Measurements from ENCODE around the gene RFX2. TPM values are rescaled to one million over a fixed set of nuclear protein-coding genes. Genes with fewer than 3 reads are reported as not detected.

RFX2 gene
- total and polyA plus RNA-seq, 10 of the 15 experiments (the other 5 are each of a cell fraction or from before 2014, with no cell fraction given) = 3.2 to 9.8 (median 4.7) TPM

- DNase-seq (ENCODE audit: low read depth, low spot score) = no peak
These were observed 146.4 kb downstream of the RFX2 start for GRCh38 chr19:5963855-5964254.

More at GRCh38 chr19:5963855-5964254, 146.4 kb downstream of the RFX2 start:
- Histone ChIP-seq H3K9ac (ENCODE audit: control insufficient read depth, insufficient read depth, low read length) (no peak overlapping the region), H2AFZ (ENCODE audit: control insufficient read depth, low read depth, low read length) (no peak overlapping the region), H3K4me3 (no peak overlapping the region), H3K9me3 (replicated peaks; ENCODE audit: control insufficient read depth, insufficient read depth, low read length) (no peaks in the 10 kb centered on the region), H3K27ac (ENCODE audit: control insufficient read depth, insufficient read depth) (no peak overlapping the region), H3K4me1 (ENCODE audit: control insufficient read depth, insufficient read depth, low read length) (peaks cover 26% of the 10 kb centered on the region), H3K79me2 (ENCODE audit: control insufficient read depth, insufficient read depth, low read length) (peaks cover 89% of the 10 kb centered on the region), H3K36me3 (ENCODE audit: control insufficient read depth in 2 of 2, insufficient read depth in 2 of 2, low read length in 1 of 2) (peaks cover 3 to 8% of the 10 kb centered on the region in 2 experiments), H3K27me3 (replicated peaks in 1 of 2; ENCODE audit: control insufficient read depth in 2 of 2, insufficient read depth in 2 of 2, low read length in 1 of 2) (no peaks in the 10 kb centered on the region), H3K4me2 (ENCODE audit: control insufficient read depth, insufficient read depth) (no peak overlapping the region), H4K20me1 (ENCODE audit: control insufficient read depth, insufficient read depth) (peaks cover 39% of the 10 kb centered on the region)
- ChIA-PET CTCF (interaction anchor here (0.6 kb wide), 1 partner anchor 84 kb away, joined by 3 read pairs; no protein-coding TSS in a partner anchor), SMC1A (ENCODE audit: uncharacterized antibody, unreplicated experiment) (no interaction called here), RAD21 (ENCODE audit: unreplicated experiment) (no interaction called here), POLR2A (no interaction called here)
- 93% methylated on average over 7 of the region's 7 CpGs for WGBS (ENCODE audit: insufficient coverage, insufficient replicate concordance, low lambda C conversion rate, missing lambda C conversion rate)
- in situ Hi-C loops (cut with MboI) (no loop called here), intact Hi-C loops (cut with micrococcal nuclease; ENCODE audit: unreplicated experiment) (no loop called here)
- no peak for FAIRE-seq
- TF ChIP-seq CHD4 (IDR thresholded peaks at IDR 0.05) (no peak), PML (IDR thresholded peaks at IDR 0.05; ENCODE audit: low read length) (no peak), NFYB (IDR thresholded peaks at IDR 0.05; ENCODE audit: insufficient read depth, low read depth, low read length) (no peak), YY1 (IDR thresholded peaks at IDR 0.05; ENCODE audit: low read depth, low read length) (no peak), TCF7 (IDR thresholded peaks at IDR 0.05; ENCODE audit: borderline replicate concordance) (no peak), CREM (IDR thresholded peaks at IDR 0.05; ENCODE audit: low read depth) (no peak), CBX3 (IDR thresholded peaks at IDR 0.05; ENCODE audit: borderline replicate concordance, low read depth) (no peak), HDAC6 (IDR thresholded peaks at IDR 0.05; ENCODE audit: unreplicated experiment) (no peak), SREBF2 (IDR thresholded peaks at IDR 0.05; ENCODE audit: low read length) (no peak), ZNF24 (IDR thresholded peaks at IDR 0.05) (no peak), SRF (IDR thresholded peaks at IDR 0.05; ENCODE audit: low read depth in 2 of 2, low read length in 2 of 2) (no peak), GABPA (IDR thresholded peaks at IDR 0.05; ENCODE audit: low read depth) (no peak), MTA3 (IDR thresholded peaks at IDR 0.05; ENCODE audit: borderline replicate concordance, low read length) (no peak), RELA (IDR thresholded peaks at IDR 0.05; ENCODE audit: borderline replicate concordance, partially characterized antibody) (no peak)
- TF ChIP-seq, protein P1, sequence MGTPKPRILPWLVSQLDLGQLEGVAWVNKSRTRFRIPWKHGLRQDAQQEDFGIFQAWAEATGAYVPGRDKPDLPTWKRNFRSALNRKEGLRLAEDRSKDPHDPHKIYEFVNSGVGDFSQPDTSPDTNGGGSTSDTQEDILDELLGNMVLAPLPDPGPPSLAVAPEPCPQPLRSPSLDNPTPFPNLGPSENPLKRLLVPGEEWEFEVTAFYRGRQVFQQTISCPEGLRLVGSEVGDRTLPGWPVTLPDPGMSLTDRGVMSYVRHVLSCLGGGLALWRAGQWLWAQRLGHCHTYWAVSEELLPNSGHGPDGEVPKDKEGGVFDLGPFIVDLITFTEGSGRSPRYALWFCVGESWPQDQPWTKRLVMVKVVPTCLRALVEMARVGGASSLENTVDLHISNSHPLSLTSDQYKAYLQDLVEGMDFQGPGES (IDR thresholded peaks at IDR 0.05) = no peak
- TF ChIP-seq, protein P2, sequence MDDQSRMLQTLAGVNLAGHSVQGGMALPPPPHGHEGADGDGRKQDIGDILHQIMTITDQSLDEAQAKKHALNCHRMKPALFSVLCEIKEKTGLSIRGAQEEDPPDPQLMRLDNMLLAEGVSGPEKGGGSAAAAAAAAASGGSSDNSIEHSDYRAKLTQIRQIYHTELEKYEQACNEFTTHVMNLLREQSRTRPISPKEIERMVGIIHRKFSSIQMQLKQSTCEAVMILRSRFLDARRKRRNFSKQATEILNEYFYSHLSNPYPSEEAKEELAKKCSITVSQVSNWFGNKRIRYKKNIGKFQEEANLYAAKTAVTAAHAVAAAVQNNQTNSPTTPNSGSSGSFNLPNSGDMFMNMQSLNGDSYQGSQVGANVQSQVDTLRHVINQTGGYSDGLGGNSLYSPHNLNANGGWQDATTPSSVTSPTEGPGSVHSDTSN (IDR thresholded peaks at IDR 0.05; ENCODE audit: insufficient replicate concordance, low read depth, low read length) = no peak
- TF ChIP-seq, protein P3, sequence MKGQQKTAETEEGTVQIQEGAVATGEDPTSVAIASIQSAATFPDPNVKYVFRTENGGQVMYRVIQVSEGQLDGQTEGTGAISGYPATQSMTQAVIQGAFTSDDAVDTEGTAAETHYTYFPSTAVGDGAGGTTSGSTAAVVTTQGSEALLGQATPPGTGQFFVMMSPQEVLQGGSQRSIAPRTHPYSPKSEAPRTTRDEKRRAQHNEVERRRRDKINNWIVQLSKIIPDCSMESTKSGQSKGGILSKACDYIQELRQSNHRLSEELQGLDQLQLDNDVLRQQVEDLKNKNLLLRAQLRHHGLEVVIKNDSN (IDR thresholded peaks at IDR 0.05; ENCODE audit: borderline replicate concordance, extremely low read length, insufficient read depth, low read depth, low read length) = no peak
- TF ChIP-seq, protein P4, sequence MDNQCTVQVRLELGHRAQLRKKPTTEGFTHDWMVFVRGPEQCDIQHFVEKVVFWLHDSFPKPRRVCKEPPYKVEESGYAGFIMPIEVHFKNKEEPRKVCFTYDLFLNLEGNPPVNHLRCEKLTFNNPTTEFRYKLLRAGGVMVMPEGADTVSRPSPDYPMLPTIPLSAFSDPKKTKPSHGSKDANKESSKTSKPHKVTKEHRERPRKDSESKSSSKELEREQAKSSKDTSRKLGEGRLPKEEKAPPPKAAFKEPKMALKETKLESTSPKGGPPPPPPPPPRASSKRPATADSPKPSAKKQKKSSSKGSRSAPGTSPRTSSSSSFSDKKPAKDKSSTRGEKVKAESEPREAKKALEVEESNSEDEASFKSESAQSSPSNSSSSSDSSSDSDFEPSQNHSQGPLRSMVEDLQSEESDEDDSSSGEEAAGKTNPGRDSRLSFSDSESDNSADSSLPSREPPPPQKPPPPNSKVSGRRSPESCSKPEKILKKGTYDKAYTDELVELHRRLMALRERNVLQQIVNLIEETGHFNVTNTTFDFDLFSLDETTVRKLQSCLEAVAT (IDR thresholded peaks at IDR 0.05) = no peak
- TF ChIP-seq, protein P5, sequence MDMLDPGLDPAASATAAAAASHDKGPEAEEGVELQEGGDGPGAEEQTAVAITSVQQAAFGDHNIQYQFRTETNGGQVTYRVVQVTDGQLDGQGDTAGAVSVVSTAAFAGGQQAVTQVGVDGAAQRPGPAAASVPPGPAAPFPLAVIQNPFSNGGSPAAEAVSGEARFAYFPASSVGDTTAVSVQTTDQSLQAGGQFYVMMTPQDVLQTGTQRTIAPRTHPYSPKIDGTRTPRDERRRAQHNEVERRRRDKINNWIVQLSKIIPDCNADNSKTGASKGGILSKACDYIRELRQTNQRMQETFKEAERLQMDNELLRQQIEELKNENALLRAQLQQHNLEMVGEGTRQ (IDR thresholded peaks at IDR 0.05; ENCODE audit: borderline replicate concordance, low read depth, low read length) = no peak
- no TSS peak for BruUV-seq (replicated peaks)
- no peak for ATAC-seq
